HEK293 (cell line): ENCODE results near the gene TRAF7.
A peak's percentile ranks its signal among the peaks of the same experiment; 100 is the strongest.

Experiments used
- CTCF ChIA-PET: fragments of 350-600 bp; formaldehyde crosslinking; extraction: SDS; loops from one replicate; lab custom pipeline; 2021; ENCODE audit warnings: antibody characterized with exemption; lab: Yijun Ruan, JAX
- POLR2A ChIA-PET: fragments of 300-600 bp; formaldehyde crosslinking; extraction: SDS; loops from one replicate; lab custom pipeline; 2020; ENCODE audit warnings: antibody characterized with exemption, inconsistent platforms; lab: Yijun Ruan, JAX
- H3K27ac ChIP-seq: fragments of 200-500 bp; sonication (Bioruptor generic); 2 replicates; pipeline ENCODE4 v1.5.1; 2014; ENCODE audit warnings: low read depth, low read length, control low read depth, inconsistent platforms; ENCODE audit errors: extremely low read depth
- H3K36me3 ChIP-seq, 2 experiments: fragments of 200-500 bp in 1 of 2; sonication (Bioruptor generic) in 1 of 2; 1 replicate in 1 of 2; 2 replicates in 1 of 2; pipeline ENCODE4 v1.5.1; 2014 to 2017; ENCODE audit warnings: inconsistent platforms in 2 of 2, low read length in 2 of 2; ENCODE audit not compliant: control insufficient read depth in 2 of 2, insufficient read depth in 1 of 2
- H3K4me1 ChIP-seq: fragments of 200-500 bp; sonication (Bioruptor generic); 2 replicates; pipeline ENCODE4 v1.5.1; 2014; ENCODE audit warnings: mild to moderate bottlenecking, low read length, inconsistent platforms; ENCODE audit not compliant: control insufficient read depth, insufficient read depth
- H3K4me3 ChIP-seq: 2 replicates; pipeline ENCODE4 v1.5.1; 2011; ENCODE audit warnings: low read depth, mild to moderate bottlenecking, control low read depth, low read length, moderate library complexity
- H3K9me3 ChIP-seq: fragments of 200-500 bp; sonication (Bioruptor generic); 2 replicates; pipeline ENCODE4 v1.5.1; 2014; ENCODE audit warnings: low read depth, low read length, inconsistent platforms; ENCODE audit not compliant: control insufficient read depth, insufficient read depth
- BCL11A ChIP-seq: fragments of 450-650 bp; formaldehyde crosslinking; IDR thresholded peaks from 2 replicates; pipeline ENCODE4 v1.5.1; 2016; ENCODE audit warnings: low read depth, missing biosample characterization, missing genetic modification characterization
- BCL11B ChIP-seq: fragments of 450-650 bp; formaldehyde crosslinking; IDR thresholded peaks from 2 replicates; pipeline ENCODE4 v1.5.1; 2016; ENCODE audit warnings: low read depth, missing biosample characterization, missing genetic modification characterization
- CTCF ChIP-seq: fragments of 450-650 bp; formaldehyde crosslinking; IDR thresholded peaks from 2 replicates; pipeline ENCODE4 v1.5.1; 2016; ENCODE audit warnings: missing biosample characterization, missing genetic modification characterization
- HOXA7 ChIP-seq: sonication (generic); formaldehyde crosslinking; IDR thresholded peaks from 2 replicates; pipeline ENCODE4 v1.8.1; 2022; ENCODE audit warnings: missing genetic modification reagents, borderline replicate concordance
- KLF16 ChIP-seq: fragments of 450-650 bp; formaldehyde crosslinking; IDR thresholded peaks from 2 replicates; pipeline ENCODE4 v1.5.1; 2017; ENCODE audit warnings: missing biosample characterization, missing genetic modification characterization
- OSR2 ChIP-seq: fragments of 450-650 bp; formaldehyde crosslinking; IDR thresholded peaks from 2 replicates; pipeline ENCODE4 v1.5.1; 2016; ENCODE audit warnings: missing biosample characterization, missing genetic modification characterization
- PRDM2 ChIP-seq: fragments of 450-650 bp; formaldehyde crosslinking; IDR thresholded peaks from 2 replicates; pipeline ENCODE4 v1.5.1; 2016; ENCODE audit warnings: missing biosample characterization, missing genetic modification characterization, borderline replicate concordance
- REST ChIP-seq: fragments of 450-650 bp; formaldehyde crosslinking; IDR thresholded peaks from 2 replicates; pipeline ENCODE4 v1.5.1; 2016; ENCODE audit warnings: missing biosample characterization, missing genetic modification characterization
- SCRT1 ChIP-seq: fragments of 450-650 bp; formaldehyde crosslinking; IDR thresholded peaks from 2 replicates; pipeline ENCODE4 v1.5.1; 2016; ENCODE audit warnings: missing biosample characterization, missing genetic modification characterization, borderline replicate concordance
- SP3 ChIP-seq: fragments of 450-650 bp; formaldehyde crosslinking; IDR thresholded peaks from 2 replicates; pipeline ENCODE4 v1.5.1; 2016; ENCODE audit warnings: missing biosample characterization, missing genetic modification characterization
- ZBTB17 ChIP-seq: fragments of 450-650 bp; formaldehyde crosslinking; IDR thresholded peaks from 2 replicates; pipeline ENCODE4 v1.5.1; 2016; ENCODE audit warnings: missing biosample characterization, missing genetic modification characterization
- ZBTB8A ChIP-seq: fragments of 450-650 bp; formaldehyde crosslinking; IDR thresholded peaks from 2 replicates; pipeline ENCODE4 v1.5.1; 2016; ENCODE audit warnings: missing biosample characterization, missing genetic modification characterization
- ZEB2 ChIP-seq: fragments of 450-650 bp; formaldehyde crosslinking; IDR thresholded peaks from 2 replicates; pipeline ENCODE4 v1.5.1; 2016; ENCODE audit warnings: missing biosample characterization, missing genetic modification characterization
- ZFP69B ChIP-seq: fragments of 450-650 bp; formaldehyde crosslinking; IDR thresholded peaks from 2 replicates; pipeline ENCODE4 v1.5.1; 2016; ENCODE audit warnings: missing biosample characterization, missing genetic modification characterization
- ZNF112 ChIP-seq: fragments of 450-650 bp; formaldehyde crosslinking; IDR thresholded peaks from 2 replicates; pipeline ENCODE4 v1.5.0; 2017; ENCODE audit warnings: missing biosample characterization, missing genetic modification characterization
- ZNF121 ChIP-seq: fragments of 450-650 bp; formaldehyde crosslinking; IDR thresholded peaks from 2 replicates; pipeline ENCODE4 v1.5.1; 2016; ENCODE audit warnings: missing biosample characterization, missing genetic modification characterization
- ZNF169 ChIP-seq: fragments of 450-650 bp; formaldehyde crosslinking; IDR thresholded peaks from 2 replicates; pipeline ENCODE4 v1.5.1; 2016; ENCODE audit warnings: missing biosample characterization, missing genetic modification characterization
- ZNF426 ChIP-seq: fragments of 450-650 bp; formaldehyde crosslinking; IDR thresholded peaks from 2 replicates; pipeline ENCODE4 v1.5.1; 2017; ENCODE audit warnings: missing biosample characterization, missing genetic modification characterization, mild to moderate bottlenecking, inconsistent platforms, moderate library complexity
- ZNF600 ChIP-seq: fragments of 450-650 bp; formaldehyde crosslinking; IDR thresholded peaks from 2 replicates; pipeline ENCODE4 v1.5.1; 2016; ENCODE audit warnings: missing biosample characterization, missing genetic modification characterization
- ZNF629 ChIP-seq: fragments of 450-650 bp; formaldehyde crosslinking; IDR thresholded peaks from 2 replicates; pipeline ENCODE4 v1.5.1; 2017; ENCODE audit warnings: missing biosample characterization, missing genetic modification characterization
- ZNF701 ChIP-seq: fragments of 450-650 bp; formaldehyde crosslinking; IDR thresholded peaks from 2 replicates; pipeline ENCODE4 v1.5.1; 2016; ENCODE audit warnings: missing biosample characterization, missing genetic modification characterization
- ZNF791 ChIP-seq: fragments of 450-650 bp; formaldehyde crosslinking; IDR thresholded peaks from 2 replicates; pipeline ENCODE4 v1.5.1; 2016; ENCODE audit warnings: missing biosample characterization, missing genetic modification characterization
- ZXDB ChIP-seq: fragments of 450-650 bp; formaldehyde crosslinking; IDR thresholded peaks from 2 replicates; pipeline ENCODE4 v1.5.1; 2016; ENCODE audit warnings: missing biosample characterization, missing genetic modification characterization

TRAF7 gene

GRCh38 chr16:2150418-2151187, 5.0 kb upstream of the TRAF7 start (continued):
- TF ChIP-seq PRDM2 (no peak), ZEB2 (tag by site-specific recombination) (no peak), ZNF112 (tag by site-specific recombination) (no peak), REST (no peak), ZNF701 (tag by site-specific recombination) (no peak), ZNF629 (no peak), ZNF426 (no peak), ZNF121 (tag by site-specific recombination) (no peak)

- peaks cover 0 to 40% of the 10 kb centered on the region in 2 experiments; a peak in 2 of 3 replicates for H3K36me3 ChIP-seq
- ChIA-PET CTCF (interaction anchor here (0.6 to 2.1 kb wide), 8 partner anchors 10 to 273 kb away, joined by 3 to 18 read pairs (median 4); partner anchors contain the start of gene PKD1), POLR2A (interaction anchor here (0.6 to 2.2 kb wide), 8 partner anchors 10 to 388 kb away, joined by 3 to 12 read pairs (median 4); partner anchors contain the start of genes MLST8 and RPS2)
- H3K9me3 ChIP-seq, result no peaks in the 10 kb centered on the region
- peaks cover 4% of the 10 kb centered on the region for H3K4me1 ChIP-seq
- no peak overlapping the region for H3K4me3 ChIP-seq
- no peak overlapping the region for H3K27ac ChIP-seq
- TF ChIP-seq ZBTB17 (tag by site-specific recombination), result 0 out of 2 replicates have a peak, but pooled peaks have one; percentile 14
- peak; percentile 79; the same call in 1 of the 2 replicates for TF ChIP-seq BCL11A
- TF ChIP-seq ZNF600 (tag by site-specific recombination), result peak; percentile 67
- no peak for TF ChIP-seq ZBTB8A (tag by site-specific recombination)
- TF ChIP-seq ZFP69B, result no peak
- 0 out of 2 replicates have a peak, but pooled peaks have one; percentile 6 for TF ChIP-seq OSR2 (tag by site-specific recombination)
- TF ChIP-seq ZNF791, result no peak
- TF ChIP-seq HOXA7 (CRISPR knock-in tag), result no peak
- 0 out of 2 replicates have a peak, but pooled peaks have one; percentile 0 for TF ChIP-seq SP3
- TF ChIP-seq SCRT1, result no peak
- no peak for TF ChIP-seq ZNF169 (tag by site-specific recombination)
- peak; percentile 35; the same call in 1 of the 2 replicates for TF ChIP-seq ZXDB (tag by site-specific recombination)
- TF ChIP-seq BCL11B (tag by site-specific recombination), result peak; percentile 88
- no peak for TF ChIP-seq CTCF (tag by site-specific recombination)
- 0 out of 2 replicates have a peak, but pooled peaks have one; percentile 0 for TF ChIP-seq KLF16 (tag by site-specific recombination)
- peak; percentile 91 for TF ChIP-seq ZNF121 (tag by site-specific recombination)
Measured at GRCh38 chr16:2151188-2152091, 4.1 kb upstream of the TRAF7 start.
